GM18526 (cell line): ENCODE measurements around the gene NCOA3.

Experiments
- POLR2A ChIP-seq: IDR thresholded peaks from 3 replicates; pipeline ENCODE4 v1.6.1; 2011; ENCODE audit not compliant: insufficient read length; ENCODE audit errors: extremely low read depth

The NCOA3 gene

DNA sequence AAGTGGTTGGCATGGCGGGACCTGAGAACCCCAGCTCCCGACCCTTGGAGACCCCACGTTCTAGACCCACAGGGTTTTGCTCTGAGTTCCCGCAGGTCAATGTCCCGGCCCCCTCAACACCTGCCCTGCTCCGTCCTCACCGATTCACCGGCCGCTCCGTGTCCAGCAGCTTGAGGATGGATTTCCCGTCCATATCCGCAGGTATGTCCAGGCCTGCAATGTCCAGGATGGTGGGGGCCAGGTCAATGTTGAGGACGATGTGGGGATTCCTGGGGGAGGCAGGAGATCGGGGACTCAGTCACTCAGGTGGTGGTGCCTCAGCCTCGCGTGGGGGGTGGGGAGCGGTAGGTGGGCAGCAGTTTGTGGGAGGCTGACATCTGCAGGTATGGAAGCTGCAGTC is 176.8 kb downstream of the NCOA3 start:
- TF ChIP-seq POLR2A, result no peak

DNA sequence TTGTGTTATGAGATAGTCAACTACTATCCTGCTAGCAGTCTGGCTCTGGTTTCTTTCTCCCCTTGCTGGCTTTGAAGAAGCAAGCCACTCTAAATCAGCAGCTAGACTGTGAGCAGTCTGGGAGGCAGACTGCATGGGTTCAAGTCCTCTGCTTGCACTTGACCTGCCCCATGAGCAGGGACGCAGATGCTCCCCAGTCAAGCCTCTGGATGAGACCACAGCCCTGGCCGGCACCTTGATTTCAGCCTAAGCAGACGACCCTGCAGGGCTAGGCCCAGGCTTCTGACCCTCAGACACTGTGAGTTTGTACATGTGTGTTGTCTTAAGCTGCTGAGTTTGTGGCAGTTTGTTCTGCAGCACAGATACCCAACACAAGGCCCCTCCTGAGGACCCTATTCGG is 177.8 kb downstream of the NCOA3 start:
- TF ChIP-seq POLR2A, result no peak

GRCh38 chr20:47680804-47681529 is 179.3 kb downstream of the NCOA3 start:
- TF ChIP-seq POLR2A, result no peak

- TF ChIP-seq POLR2A, result no peak
Observed at GRCh38 chr20:47682028-47682783, 180.5 kb downstream of the NCOA3 start.

GRCh38 chr20:47682916-47683315 is 181.2 kb downstream of the NCOA3 start:
- no peak for TF ChIP-seq POLR2A

DNA sequence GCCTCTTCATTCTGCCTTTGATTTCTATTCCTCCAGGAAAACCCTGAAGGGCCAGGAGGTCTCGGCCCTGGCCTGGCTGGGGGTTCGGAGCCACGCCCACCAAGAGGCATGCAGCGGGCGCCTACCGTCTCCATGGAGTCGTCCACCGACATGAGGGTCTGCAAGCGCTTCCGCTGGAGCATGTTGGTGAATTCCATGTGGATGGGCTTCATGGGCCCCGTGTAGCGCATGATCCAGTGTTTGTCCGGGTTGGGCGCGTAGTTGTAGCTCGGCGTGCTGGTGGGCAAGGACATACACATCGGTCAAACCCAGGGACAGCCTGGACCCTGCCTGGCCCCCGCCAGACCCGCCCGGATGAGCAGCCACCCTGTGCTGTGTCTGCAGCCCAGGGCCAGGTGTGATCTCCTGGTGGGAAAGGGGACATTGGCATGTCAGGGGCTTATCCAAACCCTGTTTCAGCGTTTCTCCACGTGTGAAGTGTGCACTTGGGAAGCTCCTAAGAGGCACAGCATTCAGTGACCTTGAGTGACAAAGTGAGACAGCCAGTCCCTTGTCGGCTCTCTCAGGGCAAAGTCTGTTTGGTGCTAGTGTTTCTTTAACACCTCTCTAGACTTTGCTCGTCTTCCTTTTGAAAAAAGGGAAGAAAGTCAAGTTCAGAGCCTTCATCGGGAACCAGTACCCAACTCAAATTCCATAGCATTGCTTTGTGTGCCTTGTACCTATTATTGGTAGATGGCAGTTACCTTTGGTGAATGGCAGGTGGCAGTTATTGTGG is 182.8 kb downstream of the NCOA3 start:
- no peak for TF ChIP-seq POLR2A

GRCh38 chr20:47686545-47686944 is 184.9 kb downstream of the NCOA3 start:
- TF ChIP-seq POLR2A, result no peak

DNA sequence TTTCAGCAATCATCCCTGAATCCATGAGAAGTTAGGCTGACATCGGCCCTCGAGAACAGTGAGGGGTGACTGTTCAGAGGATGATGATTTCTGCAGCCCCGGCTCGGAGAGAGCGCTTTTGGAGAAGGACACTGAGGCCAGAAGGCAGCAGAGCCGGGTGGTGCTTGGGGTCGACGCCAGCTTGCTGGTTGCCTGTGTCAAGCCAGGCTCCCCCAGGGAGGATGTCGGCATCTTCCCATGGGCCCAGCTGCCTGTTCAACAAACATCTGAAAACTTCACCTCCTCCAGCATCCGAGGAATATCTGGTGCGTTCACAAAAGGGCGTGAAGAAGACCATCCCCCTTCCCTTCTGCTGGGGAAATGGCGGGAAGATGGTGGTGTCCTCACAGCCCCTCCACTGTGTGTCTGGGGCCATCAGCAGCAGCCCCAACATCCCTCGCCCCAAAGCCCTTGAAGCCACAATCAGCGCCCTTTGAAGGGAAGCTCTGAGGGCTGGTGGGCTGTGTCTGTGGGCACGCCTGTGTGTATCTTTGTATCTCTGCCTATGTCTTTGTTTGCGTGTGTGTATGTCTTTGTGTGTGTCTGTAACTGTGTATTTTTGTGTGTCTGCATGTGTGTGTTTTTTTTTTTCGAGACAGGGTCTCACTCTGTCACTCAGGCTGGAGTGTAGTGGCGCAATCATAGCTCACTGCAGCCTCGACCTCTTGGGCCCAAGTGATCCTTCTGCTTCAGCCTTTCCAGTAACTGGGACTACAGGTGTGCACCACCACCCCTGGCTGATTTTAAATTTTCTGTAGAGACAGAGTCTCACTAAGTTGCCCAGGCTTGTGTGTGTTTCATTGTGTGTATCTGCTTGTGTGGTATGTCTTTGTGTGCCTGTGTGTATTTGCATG is 185.7 kb downstream of the NCOA3 start:
- no peak for TF ChIP-seq POLR2A

DNA sequence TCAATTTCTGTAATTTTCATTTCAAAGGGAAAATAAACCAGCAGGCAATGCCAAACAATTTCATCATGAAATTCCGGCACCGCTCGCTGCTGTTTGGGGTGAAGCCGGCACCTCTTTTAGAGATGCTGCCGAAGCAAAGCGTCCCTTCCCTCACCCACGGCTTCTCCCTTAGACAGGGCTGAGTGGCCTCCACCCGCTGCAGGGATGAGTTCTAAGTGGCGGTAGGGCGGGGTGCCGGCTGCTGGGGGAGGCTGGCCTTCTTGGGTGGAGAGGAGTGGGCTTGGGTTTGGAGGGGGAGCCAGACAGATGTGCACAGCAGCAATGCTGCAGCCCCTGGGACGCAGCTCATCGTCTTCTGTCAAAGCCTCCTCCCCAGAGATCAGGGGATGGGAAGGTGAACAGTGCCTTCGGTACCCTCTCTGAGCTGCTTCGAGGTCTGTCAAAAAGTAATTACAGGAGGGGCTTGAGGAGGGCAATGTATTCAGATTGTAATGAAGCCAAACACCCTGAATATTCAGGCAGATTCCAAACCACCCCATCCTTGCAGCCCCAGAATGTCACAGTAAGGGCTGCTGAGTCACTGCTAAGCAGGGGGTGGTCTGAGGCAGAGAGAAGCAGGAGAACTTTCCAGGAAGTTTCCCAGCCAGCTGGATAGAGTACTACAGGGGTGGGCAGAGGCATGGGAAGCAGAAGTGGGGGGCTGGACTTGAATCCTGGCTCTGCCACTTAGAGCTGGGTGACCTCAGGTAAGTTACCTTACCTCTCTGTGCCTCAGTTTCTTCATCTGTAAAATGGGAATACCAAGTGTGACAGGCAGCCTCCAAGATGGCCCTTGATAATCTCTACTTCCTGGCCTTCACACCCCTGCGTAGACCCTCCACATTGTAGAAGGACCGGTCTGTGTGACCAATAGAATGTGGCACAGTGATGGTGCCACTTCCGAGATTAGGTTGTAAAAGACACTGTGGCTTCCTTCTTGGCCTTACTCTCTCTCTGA is 187.0 kb downstream of the NCOA3 start:
- TF ChIP-seq POLR2A, result no peak

DNA sequence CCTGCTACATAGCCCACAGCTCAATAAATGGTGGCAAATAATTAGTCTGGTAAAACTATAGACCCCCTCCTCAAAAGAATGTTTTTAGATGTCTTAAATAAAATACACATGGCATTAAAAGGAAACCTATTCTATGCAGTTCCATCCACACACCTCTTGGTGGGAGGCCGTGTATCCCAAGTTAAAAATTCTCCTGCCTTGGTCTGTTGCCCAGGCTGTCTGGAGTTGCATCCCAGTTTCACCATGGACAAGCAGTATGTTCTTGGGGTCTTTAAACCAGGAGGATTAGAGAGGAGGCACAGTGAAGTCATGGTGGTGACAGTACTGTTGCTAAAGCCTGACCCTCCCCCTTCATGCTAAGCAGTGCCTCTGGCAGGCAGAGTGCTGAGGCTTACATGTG is 188.0 kb downstream of the NCOA3 start:
- TF ChIP-seq POLR2A, result no peak

DNA sequence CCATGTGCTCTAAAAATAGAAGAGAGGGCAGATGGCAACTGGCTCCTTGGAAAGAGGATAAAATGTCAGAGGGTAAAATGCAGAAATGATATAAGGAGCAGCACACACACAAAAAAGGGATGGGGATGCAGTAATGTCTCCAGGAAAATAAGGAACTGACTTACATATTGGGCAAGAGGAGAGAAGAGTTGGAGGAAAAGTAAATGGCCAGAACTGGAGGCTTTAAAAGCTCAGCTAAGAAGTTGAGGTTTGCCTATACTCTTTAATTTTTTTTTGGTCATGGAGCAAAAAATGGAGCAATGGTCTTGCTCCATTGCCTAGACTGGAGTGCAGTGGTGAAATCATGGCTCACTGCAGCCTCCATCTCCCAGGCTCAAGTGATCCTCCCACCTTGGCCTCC is 189.9 kb downstream of the NCOA3 start:
- TF ChIP-seq POLR2A, result no peak

GRCh38 chr20:47694021-47694818 is 192.5 kb downstream of the NCOA3 start:
- no peak for TF ChIP-seq POLR2A

DNA sequence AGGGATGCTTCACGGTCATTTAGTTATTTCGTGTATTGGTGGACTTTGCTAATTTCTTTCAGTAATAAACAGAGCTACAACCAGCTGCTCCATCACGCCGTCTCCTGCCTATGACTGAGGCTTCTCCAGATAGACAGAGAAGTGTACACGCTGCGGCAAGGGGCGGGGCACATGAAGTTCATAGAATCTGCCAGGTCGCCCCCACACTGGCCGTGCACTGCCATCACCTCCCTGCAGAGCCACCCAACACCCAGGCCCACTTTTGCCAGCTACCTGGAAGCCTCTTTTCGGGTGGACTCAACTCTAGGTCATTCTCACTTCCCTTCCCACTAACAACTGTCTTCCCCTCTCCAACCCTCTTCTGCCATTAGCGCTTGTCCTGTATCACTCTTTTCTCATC is 195.2 kb downstream of the NCOA3 start:
- no peak for TF ChIP-seq POLR2A
